HG03025 (cell line): Measurements from ENCODE around the gene ZIC5.

ENCODE experiments used
- ATAC-seq: cut with Tn5 transposase; IDR thresholded peaks from one replicate; pipeline ENCODE4 v1.9.1; 2021; ENCODE audit warnings: mild to moderate bottlenecking, moderate library complexity; ENCODE audit not compliant: unreplicated experiment, low FRiP score

The ZIC5 gene

GRCh38 chr13:99971576-99972189 is at the start of gene ZIC5:
TSS of gene ZIC5 (minus strand) at chr13:99971767. CDS start at chr13:99971603, 164 bp downstream.
- ATAC-seq, result no peak

DNA sequence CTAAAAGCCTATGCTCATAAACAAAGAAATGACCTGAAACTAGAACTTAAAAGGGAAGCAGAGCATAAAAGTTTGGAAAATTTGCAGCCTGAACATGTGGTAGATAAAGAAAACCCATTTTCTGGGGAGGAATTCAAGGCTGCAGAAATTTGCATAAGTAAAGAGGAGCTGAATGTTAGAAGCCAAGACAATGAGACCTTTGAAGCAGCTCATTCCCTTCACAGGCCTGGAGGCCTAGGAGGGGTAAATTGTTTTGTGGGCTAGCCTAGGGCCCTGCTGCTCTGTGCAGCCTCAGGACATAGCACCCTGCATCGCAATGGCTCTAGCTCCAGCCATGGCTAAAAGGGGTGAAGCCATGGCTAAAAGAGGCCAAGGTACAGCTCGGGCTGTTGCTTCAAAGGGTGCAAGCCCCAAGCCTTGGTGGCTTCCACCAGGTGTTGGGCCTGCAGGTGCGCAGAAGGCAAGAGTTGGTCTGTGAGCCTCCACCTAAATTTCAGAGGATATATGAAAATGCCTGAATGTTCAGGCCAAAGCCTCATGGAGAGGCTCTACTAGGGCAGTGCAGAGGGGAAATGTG is 48.3 kb upstream of the ZIC5 start:
- no peak for ATAC-seq

GRCh38 chr13:100014621-100015020 is 43.1 kb upstream of the ZIC5 start:
- ATAC-seq, result no peak

- ATAC-seq, result no peak
Measured at GRCh38 chr13:99998261-99998660, 26.7 kb upstream of the ZIC5 start.

GRCh38 chr13:99997702-99998214 is 26.2 kb upstream of the ZIC5 start:
- ATAC-seq, result no peak

GRCh38 chr13:99996381-99996973 is 24.9 kb upstream of the ZIC5 start:
- ATAC-seq, result no peak

DNA sequence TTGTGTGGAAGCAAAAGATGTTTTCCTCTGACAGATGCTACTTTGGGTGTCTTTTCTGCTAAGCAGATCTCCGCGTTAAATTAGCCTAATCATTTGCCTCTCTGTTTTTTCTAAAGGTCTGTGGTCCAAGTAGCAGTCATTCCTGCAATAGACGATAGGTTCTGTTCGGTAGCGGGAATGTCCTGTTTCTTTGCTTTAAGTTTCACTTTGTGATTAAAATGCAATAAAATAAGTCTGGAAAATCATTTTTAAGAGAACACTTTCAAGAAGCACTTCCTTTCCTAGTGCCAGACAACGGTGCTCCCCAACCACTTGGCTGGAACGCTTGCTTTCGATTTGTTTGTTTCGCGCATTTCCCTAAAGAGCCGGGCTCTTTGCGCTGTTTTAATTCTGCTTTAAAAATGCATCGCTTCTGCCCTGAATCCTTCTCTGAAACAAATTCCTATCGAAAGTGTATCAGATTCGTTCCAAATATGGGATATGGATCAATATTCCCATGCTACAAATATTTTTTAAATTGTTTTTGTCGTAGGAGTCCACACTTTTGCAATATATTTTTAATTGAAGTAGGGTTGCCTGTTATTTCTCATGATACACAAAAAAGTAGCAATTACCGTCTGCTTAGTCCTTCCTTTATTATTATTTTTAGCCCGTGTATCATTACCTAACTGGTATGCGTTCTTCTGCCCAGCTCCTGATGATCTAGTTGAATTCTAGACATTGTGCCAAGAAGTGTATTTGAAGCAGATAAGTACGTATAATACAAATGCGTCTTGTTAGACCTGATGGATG is 24.2 kb upstream of the ZIC5 start:
- ATAC-seq, result no peak

- ATAC-seq, result no peak
Measured at GRCh38 chr13:99995104-99995588, 23.6 kb upstream of the ZIC5 start.

DNA sequence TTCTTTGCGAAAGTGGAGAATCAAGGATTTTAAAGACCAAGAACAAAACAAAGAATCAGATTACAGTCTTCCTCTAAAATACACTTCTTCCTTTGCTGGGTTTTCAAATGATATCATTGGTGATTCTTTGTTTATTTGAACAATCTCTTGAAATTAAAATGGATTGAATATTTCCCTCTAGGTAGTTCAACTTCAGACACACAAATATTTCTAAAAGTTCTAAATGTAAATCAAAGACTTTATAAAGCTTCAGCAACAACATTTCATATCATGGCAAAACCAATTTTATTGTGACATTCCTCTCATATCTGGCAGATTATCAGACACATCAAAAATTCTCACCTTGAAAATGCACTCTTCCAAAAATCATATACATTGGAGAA is 23.1 kb upstream of the ZIC5 start:
- ATAC-seq, result no peak

- ATAC-seq, result no peak
Measured at GRCh38 chr13:99993660-99994637, 22.4 kb upstream of the ZIC5 start.

DNA sequence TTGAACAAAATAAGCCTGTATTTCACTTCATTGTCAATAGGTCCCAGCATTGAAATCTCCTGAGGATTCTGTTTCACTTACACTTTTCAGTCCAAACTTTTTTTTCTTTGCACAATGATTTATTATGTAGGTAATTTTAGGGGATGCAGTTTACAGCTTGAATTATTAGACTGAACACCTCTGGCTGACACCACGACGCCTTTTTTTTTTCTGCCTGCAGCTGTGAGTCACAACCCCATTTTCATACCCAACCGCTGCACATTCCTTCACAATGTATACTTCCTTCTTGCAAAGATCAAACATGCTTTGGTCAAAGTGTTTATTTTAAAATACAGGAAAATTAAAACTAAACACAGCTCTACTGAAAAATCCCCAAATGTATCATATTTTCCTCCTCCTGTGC is 21.4 kb upstream of the ZIC5 start:
- ATAC-seq, result no peak

GRCh38 chr13:99991828-99992775 is 20.5 kb upstream of the ZIC5 start:
- ATAC-seq, result no peak

GRCh38 chr13:99991013-99991827 is 19.7 kb upstream of the ZIC5 start:
- ATAC-seq, result no peak

- no peak for ATAC-seq
Measured at GRCh38 chr13:99990126-99990977, 18.8 kb upstream of the ZIC5 start.

DNA sequence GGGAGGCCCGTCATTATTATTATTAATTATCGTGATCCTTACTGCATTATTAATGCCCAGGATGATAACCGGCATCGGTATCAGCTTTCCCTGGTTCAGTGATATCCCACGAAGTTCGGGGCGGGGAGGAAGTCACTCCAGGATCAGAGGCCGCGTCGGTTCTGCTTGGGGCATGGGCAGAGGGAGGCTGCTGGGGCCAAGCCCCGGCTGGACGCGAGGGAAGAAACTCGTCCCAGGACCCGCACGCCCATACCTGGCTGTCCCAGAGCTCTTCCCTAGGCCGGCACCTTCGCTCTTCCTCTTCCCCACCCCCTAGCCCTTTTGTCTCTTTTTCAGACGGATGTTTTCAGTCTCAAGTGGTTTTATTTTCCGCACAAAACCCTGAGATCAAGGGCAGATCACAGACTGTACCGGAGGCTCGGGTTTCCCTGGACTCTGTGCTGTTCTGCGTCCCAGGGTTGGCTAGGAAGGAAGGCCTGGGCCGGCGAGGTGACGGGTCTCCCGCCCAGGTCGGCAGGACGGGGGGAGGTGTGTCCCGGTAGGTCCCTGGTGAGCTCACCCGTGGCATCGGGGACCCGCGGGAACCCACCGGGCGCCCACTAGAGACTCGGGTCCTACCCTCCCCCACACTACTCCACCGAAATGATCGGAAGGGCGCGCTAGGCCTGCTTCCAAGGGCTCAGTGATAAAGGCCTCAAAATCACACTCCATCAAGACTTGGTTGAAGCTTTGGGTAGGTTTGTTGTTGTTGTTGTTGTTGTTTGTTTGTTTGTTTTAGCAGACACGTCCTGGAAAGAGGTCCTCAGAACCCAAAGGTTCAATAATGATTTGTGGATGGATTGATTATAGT is 17.9 kb upstream of the ZIC5 start:
- ATAC-seq, result no peak
